Stimulated activated CD4-positive, alpha-beta T cell treated with anti-CD3 and anti-CD28 coated beads, Interleukin-4, amount 100 ng/mL, for 48 hours (primary cell): ENCODE data around the gene HEXIM2.
"Not testable (repeated sequence)": the region's sequence is repeated elsewhere in the genome, so short reads cannot be mapped to it uniquely, and the experiment has no call there.

ENCODE experiments used
- DNase-seq, 2 donors: peaks; one replicate each; pipeline ENCODE4 v3.0.0-alpha.2; 2020; ENCODE audit warnings: low read depth in 2 of 2

HEXIM2 gene

DNA sequence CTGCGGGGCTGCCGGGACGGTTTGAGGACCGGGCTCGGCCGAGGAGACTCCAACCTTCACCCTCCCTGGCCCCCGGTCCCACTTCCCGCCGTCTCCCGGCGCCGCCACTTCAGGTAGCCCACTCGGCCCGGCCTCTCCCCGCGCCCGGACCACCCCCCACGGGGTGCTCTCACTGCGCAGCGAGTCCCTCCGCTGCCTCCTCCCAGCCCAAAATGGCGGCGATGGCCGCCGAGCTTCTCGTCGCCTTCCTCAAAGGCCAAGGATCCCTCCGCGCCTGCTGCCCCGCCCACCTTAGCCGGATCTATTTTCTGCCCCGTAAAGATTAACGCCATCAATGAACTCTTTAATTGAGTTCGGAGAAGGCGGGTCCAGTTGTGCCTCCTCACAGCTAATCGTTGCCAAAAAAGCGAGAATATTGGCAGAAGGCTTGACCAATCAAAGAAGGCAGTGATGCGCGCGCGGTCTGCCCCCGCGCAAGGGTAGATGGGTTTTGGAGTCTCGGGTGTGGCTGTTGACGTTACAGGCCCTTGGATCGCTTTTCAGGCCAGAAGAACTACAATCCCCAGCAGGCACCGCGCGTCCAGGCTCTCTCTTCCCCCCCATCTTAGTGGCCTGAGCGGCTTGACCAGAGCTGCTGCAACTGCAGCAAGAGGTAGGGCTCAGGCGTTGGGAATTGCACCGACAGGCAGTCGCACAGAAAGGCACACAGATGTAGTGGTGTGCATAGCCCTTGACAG lies at the start of gene HEXIM2:
HEXIM2 (plus strand) TSS at position 588 of the 737 bp plus-strand sequence. CDS start 919 bp downstream, outside the sequence.
- DNase-seq, result peak; percentile 94 to 97

DNA sequence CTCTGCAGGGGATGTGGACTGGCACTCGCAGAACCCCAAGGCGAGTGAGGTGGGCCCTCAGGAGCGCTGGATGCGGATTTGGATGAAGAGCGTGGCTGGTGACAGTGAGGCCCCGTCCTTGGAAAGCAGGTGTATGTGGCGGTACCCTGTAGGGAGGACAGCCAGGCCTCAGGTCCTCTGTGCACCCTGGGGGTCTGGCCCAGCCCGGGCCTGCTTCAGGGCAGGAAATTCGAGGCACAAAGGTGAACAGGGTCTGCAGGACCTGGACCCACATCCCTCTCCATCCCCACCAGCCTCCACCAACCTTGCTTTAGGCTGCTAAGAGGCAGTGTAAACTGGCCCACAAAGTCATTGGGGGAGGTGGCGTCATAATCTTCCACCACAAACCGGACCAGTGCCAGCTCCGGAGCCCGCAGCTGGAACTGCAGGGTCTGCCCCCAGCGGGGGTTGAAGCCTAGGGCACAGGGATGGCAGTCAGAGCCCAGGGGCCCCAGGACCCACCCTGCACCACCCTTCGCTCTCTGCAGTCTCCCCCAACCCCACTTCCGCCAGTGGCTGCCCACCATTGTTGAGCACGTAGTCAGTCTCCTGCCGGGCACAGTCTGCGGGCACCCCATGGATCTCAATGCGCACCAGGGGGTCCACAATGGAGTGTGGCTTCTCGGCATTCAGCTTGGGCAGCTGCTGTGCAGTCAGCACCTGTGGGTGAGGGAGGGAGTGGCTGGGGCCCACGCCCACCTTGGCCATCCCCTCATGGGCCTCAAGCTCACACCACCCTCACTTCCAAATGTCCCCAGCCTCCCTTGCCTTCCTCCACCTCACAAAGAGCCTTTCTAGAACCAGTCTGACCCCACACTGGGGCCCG lies 48.9 kb upstream of the HEXIM2 start:
- no peak for DNase-seq

- DNase-seq, result no peak
These were observed 48.3 kb upstream of the HEXIM2 start for GRCh38 chr17:45113424-45113754.

- no peak for DNase-seq
These were observed 47.4 kb upstream of the HEXIM2 start for GRCh38 chr17:45114117-45114932.

DNA sequence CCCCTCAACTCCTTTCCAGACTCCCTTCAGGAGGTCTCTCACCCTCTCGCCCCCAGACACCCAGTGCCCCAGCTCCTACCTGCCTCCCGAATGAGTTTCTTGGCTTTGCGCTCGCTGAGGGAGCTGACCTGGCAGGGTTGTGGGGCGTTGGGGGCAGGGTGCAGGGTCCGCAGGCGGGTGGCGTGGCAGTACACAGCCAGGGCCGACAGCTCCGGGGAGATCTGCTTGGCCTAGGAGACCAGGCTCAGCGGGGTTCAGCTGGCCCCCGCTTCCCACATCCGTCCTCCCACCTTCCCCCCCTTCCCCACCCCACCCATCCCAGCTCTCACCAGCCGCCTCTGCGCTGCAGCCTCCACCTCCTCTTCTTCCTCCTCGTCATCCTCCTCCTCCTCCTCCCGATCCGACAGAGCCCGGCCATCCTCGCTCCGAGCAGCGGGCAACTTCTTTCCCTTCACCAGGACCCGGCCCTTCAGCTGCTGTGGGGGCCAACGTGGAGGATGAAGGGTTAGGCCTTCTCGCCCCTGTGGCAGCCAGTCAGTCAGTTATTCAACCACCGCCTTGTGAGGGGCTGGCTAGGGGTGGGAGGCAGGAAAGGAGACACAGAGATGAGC lies 46.6 kb upstream of the HEXIM2 start:
- DNase-seq, result no peak

DNA sequence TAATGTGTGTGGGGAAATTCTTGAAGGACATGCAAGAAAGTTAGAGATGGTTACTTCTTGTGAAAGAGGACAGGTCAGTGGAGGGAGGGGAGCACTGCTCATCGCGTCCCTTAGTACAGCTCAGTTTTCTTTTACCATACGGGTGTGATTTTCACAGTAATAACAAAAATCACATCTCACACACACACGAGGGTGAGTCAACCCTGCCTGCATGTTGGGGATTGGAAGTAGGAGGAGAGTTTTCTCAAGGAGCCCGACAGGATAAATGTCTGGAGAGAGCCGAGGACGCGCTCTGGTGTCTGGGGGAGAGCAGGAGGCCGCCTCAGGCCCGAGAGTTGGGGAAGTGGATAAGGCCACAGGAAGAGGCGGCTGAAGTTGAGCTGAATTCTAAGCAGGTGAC lies 45.8 kb upstream of the HEXIM2 start:
- DNase-seq, result no peak

DNA sequence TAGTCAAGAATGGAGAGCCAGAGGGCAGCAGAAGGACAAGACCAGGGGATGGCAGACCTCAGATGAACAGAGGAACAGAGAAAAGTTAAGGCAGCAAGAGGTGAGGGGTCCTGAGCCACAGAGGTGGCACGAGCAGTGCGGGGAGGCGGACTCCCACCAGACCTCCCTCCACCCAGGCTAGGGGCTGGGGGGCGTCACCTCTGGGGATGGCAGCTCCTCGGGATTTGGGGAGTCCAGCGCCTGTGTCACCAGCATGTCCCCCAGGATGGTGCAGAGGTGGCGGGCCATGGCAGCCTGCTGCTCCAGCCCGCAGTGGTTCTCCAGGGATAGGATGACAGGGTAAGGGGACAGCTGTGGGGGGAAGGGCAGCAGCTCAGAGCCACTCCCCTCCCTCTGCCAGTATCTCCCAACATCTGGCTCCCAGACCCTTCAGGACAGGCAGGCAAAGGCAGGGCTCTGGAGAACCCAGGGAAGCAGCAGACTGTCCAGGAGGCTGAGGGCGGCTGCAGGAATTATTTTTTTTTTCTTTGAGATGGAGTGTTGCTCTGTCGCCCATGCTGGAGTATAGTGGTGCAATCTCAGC lies 45.1 kb upstream of the HEXIM2 start:
- DNase-seq, result no peak

DNA sequence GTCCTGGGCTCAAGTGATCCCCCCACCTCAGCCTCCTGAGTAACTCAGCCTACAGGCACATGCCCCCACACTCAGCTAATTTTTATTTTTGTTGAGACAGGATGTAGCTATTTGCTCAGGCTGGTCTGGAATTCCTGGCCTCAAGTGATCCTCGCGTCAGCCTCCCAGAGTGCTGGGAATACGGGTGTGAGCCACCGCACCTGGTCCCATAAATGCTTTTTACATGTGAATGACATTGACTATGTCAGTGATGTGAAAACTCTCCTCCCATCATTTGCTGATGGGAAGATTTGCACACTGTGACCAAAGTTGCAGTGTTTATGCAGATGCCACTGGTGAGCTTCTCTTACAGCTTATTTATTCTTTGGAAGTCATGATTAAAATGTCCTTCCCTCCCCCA lies 44.3 kb upstream of the HEXIM2 start:
- no peak for DNase-seq

GRCh38 chr17:45117848-45118646 lies 43.6 kb upstream of the HEXIM2 start:
- DNase-seq, result no peak

DNA sequence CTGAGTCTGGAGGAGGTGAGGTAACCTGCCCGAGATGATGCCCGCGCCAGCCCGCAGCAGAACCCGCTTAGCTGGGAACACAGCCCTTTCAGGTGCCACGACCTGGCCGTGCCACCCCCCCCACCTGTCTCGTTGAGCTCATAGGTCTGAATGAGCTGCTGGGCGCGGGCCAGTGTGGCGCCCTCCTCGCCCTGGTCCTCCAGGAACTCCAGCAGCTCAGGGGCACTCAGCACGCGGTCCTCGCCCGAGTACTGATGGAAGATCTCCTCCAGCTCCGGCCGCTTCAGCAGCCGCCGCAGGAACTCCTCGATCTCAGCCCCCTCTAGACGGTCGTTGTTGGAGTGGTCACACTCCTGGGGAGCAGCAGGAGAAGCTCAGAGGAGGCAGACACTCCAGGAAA lies 43.0 kb upstream of the HEXIM2 start:
- DNase-seq, result no peak

DNA sequence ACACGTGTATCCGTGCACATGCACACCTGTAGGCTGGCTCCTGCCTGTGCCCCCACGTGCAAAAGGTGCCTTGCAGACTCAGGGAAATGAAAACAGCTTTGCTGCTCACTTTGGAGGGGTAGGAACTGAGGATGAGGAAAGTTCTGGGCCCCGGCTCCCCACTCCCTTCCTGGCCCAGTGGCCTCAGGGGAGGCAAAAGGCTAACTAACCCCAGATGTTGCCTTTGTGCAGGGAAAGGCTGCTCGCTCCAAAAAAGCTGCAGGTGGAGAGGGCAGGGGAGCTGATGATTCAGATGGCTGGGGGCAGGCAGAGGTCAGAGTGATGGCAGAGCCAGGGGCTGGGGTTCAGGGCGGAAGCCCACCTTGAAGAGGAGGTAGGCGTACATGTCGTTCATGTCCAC lies 41.7 kb upstream of the HEXIM2 start:
- no peak for DNase-seq

- no peak for DNase-seq
These were observed 41.1 kb upstream of the HEXIM2 start for GRCh38 chr17:45120558-45120957.

DNA sequence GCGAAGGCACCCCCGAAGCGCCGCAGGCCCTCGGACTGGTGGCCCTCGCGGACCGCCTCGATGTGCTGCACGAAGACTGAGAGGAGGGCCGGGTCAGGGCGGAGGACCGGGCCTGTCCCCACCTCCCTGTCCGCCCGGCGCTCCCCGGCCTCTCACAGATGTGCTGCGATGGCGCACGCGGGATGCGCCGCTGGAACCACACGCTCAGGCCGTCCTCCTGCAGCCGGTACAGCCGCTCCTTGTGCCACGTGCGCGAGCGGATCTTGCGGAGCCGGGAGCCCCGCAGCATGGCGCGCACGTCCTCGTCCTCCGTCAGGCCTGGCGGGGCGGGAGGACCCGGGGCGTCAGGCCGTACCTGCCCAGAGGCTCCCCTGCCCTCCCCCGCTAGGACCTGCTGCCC lies 40.6 kb upstream of the HEXIM2 start:
- no peak for DNase-seq

GRCh38 chr17:45123076-45123770 lies 38.5 kb upstream of the HEXIM2 start:
- DNase-seq, result no peak

- no peak for DNase-seq
These were observed 37.5 kb upstream of the HEXIM2 start for GRCh38 chr17:45123930-45124796.

- DNase-seq, result not testable (repeated sequence)
These were observed 36.9 kb upstream of the HEXIM2 start for GRCh38 chr17:45124797-45125122.

GRCh38 chr17:45125509-45125908 lies 36.2 kb upstream of the HEXIM2 start:
- no peak for DNase-seq

- no peak for DNase-seq
These were observed 34.5 kb upstream of the HEXIM2 start for GRCh38 chr17:45127207-45127547.

DNA sequence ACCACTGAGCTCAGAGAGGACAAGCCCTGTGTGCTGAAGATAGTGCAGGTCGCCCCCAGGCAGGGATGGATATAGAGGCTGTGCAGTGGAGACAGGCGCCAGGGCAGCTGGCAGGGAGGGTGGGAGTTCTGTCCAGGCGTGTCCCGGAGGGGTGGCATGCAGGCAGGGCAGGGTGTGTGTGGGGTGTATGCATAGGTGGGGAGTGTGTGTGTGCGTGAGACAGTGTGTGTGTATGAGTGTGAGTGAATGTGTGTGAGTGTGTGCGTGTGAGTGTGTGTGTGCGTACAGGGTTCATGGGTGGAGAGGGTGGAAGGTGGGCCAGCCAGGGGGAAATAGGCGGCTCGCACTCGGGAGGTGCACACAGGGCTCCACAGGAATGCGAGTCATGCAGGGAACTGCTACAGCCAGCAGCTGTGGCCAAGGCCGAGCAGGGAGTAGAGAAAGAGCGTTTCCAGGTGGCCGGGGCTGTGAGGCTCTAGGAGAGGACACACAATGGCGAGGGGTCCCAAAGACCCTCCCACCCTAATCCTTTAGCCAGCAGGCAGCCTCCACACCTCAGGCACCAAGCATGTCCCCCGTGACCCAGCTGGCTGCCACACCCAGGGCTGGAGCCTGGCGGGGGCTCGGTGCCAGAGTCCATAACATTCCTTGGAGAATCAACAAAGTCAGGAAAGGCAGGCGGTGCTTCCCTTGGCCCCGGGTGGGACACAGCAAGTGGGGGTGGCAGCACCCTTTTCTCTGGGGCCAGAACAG lies 34.0 kb upstream of the HEXIM2 start:
- DNase-seq, result no peak
